Keratinocyte (primary cell): Measurements from ENCODE around the gene CCDC182. TPM values are rescaled to one million over a fixed set of nuclear protein-coding genes. Genes with fewer than 3 reads are reported as not detected.

Experiments used
- DNase-seq: peaks from one replicate; pipeline ENCODE4 v3.0.0-alpha.2; 2011; ENCODE audit warnings: low read depth, missing footprints, low spot score
- FAIRE-seq: peaks from 2 replicates; lab custom pipeline; 2011; peaks lifted over from hg19 to GRCh38; lab: Jason Lieb, UNC
- H2AFZ ChIP-seq: 2 replicates; pipeline ENCODE4 v1.6.0; 2012; ENCODE audit warnings: low read length, control low read depth, inconsistent platforms; ENCODE audit not compliant: control insufficient read depth
- H3K27ac ChIP-seq: 2 replicates; pipeline ENCODE4 v1.5.1; 2011; ENCODE audit warnings: low read length; ENCODE audit not compliant: control insufficient read depth, insufficient read depth
- H3K27me3 ChIP-seq: 3 replicates; pipeline ENCODE4 v1.6.0; 2011; ENCODE audit warnings: low read length; ENCODE audit not compliant: control insufficient read depth, insufficient read depth; ENCODE audit errors: extremely low read depth
- H3K36me3 ChIP-seq, 2 experiments: 2 replicates in 1 of 2; 3 replicates in 1 of 2; pipeline ENCODE4 v1.5.1; 2011; ENCODE audit warnings: low read length in 2 of 2, mild to moderate bottlenecking in 1 of 2; ENCODE audit not compliant: control insufficient read depth in 2 of 2, insufficient read depth in 2 of 2; ENCODE audit errors: extremely low read depth in 1 of 2
- H3K4me1 ChIP-seq: 3 replicates; pipeline ENCODE4 v1.5.1; 2011; ENCODE audit warnings: low read length; ENCODE audit not compliant: control insufficient read depth, insufficient read depth; ENCODE audit errors: extremely low read depth
- H3K4me2 ChIP-seq: 3 replicates; pipeline ENCODE4 v1.6.0; 2011; ENCODE audit warnings: low read depth, low read length; ENCODE audit not compliant: control insufficient read depth, insufficient read depth; ENCODE audit errors: extremely low read depth
- H3K4me3 ChIP-seq, 3 experiments: fragments of 200-600 bp in 1 of 3; sonication (generic) in 1 of 3; 2 replicates in 2 of 3; 3 replicates in 1 of 3; pipeline ENCODE4 v1.5.1; 2011 to 2016; ENCODE audit warnings: low read length in 3 of 3, mild to moderate bottlenecking in 3 of 3, control low read depth in 2 of 3, inconsistent platforms in 1 of 3, low read depth in 1 of 3, mixed read lengths in 1 of 3, mixed run types in 1 of 3, moderate library complexity in 1 of 3; ENCODE audit not compliant: control insufficient read depth in 2 of 3, insufficient read depth in 2 of 3; ENCODE audit errors: extremely low read depth in 1 of 3
- H3K79me2 ChIP-seq: 2 replicates; pipeline ENCODE4 v1.6.0; 2012; ENCODE audit warnings: low read length; ENCODE audit not compliant: control insufficient read depth, insufficient read depth
- H3K9ac ChIP-seq: 3 replicates; pipeline ENCODE4 v1.6.0; 2011; ENCODE audit warnings: low read length; ENCODE audit not compliant: control insufficient read depth, insufficient read depth; ENCODE audit errors: extremely low read depth
- H3K9me1 ChIP-seq: 3 replicates; pipeline ENCODE4 v1.6.0; 2011; ENCODE audit warnings: low read length; ENCODE audit not compliant: control insufficient read depth, insufficient read depth; ENCODE audit errors: extremely low read depth
- H3K9me3 ChIP-seq: 2 replicates; pipeline ENCODE4 v1.5.1; 2012; ENCODE audit warnings: low read depth, low read length; ENCODE audit not compliant: control insufficient read depth
- H4K20me1 ChIP-seq: 3 replicates; pipeline ENCODE4 v1.6.0; 2011; ENCODE audit warnings: low read length; ENCODE audit not compliant: control insufficient read depth, insufficient read depth; ENCODE audit errors: extremely low read depth
- EZH2 ChIP-seq: IDR thresholded peaks from one replicate; pipeline ENCODE4 v1.6.1; 2012; ENCODE audit warnings: inconsistent platforms, mild to moderate bottlenecking, low read length, moderate library complexity
- dilution Hi-C: fragments of 300-500 bp; cut with MboI; formaldehyde crosslinking; loops from one replicate; pipeline ENCODE4 v1.7.0; 2020; ENCODE audit warnings: low sequenced_read_pairs; ENCODE audit not compliant: extremely low pct_ligation_motif_present
- polyA plus RNA-seq, 5 experiments: library from polyadenylated mRNA; depleted of rRNA in 3 of 5; stranded (reverse) in 3 of 5; stranded (forward) in 1 of 5; unstranded in 1 of 5; fragments of >200 nt; gene quantifications; 1 replicate in 1 of 5; 2 replicates in 3 of 5; 3 replicates in 1 of 5; pipeline versions ENCODE4 v1.2.1 to v1.2.3, GENCODE V29; 2011 to 2012; ENCODE audit warnings: missing spikeins in 2 of 5, low read depth in 1 of 5, low replicate concordance in 1 of 5
- TF ChIP-seq, protein P1 (sequence below), 3 experiments: IDR thresholded peaks in 1 of 3; conservative IDR thresholded peaks in 1 of 3; optimal IDR thresholded peaks in 1 of 3; 2 replicates in 2 of 3; 3 replicates in 1 of 3; pipeline versions ENCODE3 to v1.5.1; 2011; ENCODE audit warnings: low read length in 3 of 3, mild to moderate bottlenecking in 3 of 3, moderate library complexity in 2 of 3, control low read depth in 1 of 3, inconsistent platforms in 1 of 3; ENCODE audit not compliant: insufficient read depth in 2 of 3; ENCODE audit errors: extremely low read depth in 1 of 3

Gene CCDC182
- polyA plus RNA-seq, 1 donor (not counting 4 experiments of a cell fraction or from before 2014, with no cell fraction given) = not detected

GRCh38 chr17:57726213-57726790 lies 18.8 kb downstream of the CCDC182 start:
- Histone ChIP-seq H3K79me2 (no peaks in the 10 kb centered on the region), H3K27ac (no peak overlapping the region), H3K4me2 (no peak overlapping the region), H3K9ac (no peak overlapping the region), H3K4me3 (no peak overlapping the region), H3K9me3 (no peaks in the 10 kb centered on the region), H3K36me3 (no peaks in the 10 kb centered on the region), H4K20me1 (no peaks in the 10 kb centered on the region), H2AFZ (no peak overlapping the region), H3K4me1 (no peaks in the 10 kb centered on the region), H3K27me3 (peaks cover 27% of the 10 kb centered on the region), H3K9me1 (no peaks in the 10 kb centered on the region)
- TF ChIP-seq EZH2 = no peak
- TF ChIP-seq, protein P1, sequence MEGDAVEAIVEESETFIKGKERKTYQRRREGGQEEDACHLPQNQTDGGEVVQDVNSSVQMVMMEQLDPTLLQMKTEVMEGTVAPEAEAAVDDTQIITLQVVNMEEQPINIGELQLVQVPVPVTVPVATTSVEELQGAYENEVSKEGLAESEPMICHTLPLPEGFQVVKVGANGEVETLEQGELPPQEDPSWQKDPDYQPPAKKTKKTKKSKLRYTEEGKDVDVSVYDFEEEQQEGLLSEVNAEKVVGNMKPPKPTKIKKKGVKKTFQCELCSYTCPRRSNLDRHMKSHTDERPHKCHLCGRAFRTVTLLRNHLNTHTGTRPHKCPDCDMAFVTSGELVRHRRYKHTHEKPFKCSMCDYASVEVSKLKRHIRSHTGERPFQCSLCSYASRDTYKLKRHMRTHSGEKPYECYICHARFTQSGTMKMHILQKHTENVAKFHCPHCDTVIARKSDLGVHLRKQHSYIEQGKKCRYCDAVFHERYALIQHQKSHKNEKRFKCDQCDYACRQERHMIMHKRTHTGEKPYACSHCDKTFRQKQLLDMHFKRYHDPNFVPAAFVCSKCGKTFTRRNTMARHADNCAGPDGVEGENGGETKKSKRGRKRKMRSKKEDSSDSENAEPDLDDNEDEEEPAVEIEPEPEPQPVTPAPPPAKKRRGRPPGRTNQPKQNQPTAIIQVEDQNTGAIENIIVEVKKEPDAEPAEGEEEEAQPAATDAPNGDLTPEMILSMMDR (optimal IDR thresholded peaks at IDR 0.05 in 1 of 3, IDR thresholded peaks at IDR 0.05 in 1 of 3, conservative IDR thresholded peaks at IDR 0.05 in 1 of 3; ENCODE audit: extremely low read depth in 1 of 3, insufficient read depth in 2 of 3, low read length in 3 of 3) = no peak
- DNase-seq = no peak
- dilution Hi-C loops = no loop called here
- FAIRE-seq = no peak

- TF ChIP-seq EZH2 = no peak
- TF ChIP-seq, protein P1 (optimal IDR thresholded peaks at IDR 0.05 in 1 of 3, IDR thresholded peaks at IDR 0.05 in 1 of 3, conservative IDR thresholded peaks at IDR 0.05 in 1 of 3; ENCODE audit: extremely low read depth in 1 of 3, insufficient read depth in 2 of 3, low read length in 3 of 3) = no peak
- dilution Hi-C loops = no loop called here
- H3K27me3 ChIP-seq = peaks cover 24% of the 10 kb centered on the region
- H3K27ac ChIP-seq = no peak overlapping the region
- H2AFZ ChIP-seq = no peak overlapping the region
- H3K79me2 ChIP-seq = no peaks in the 10 kb centered on the region
- no peaks in the 10 kb centered on the region for H4K20me1 ChIP-seq
- no peaks in the 10 kb centered on the region for H3K36me3 ChIP-seq
- DNase-seq = no peak
- no peak overlapping the region for H3K4me3 ChIP-seq
- no peaks in the 10 kb centered on the region for H3K4me1 ChIP-seq
- H3K9ac ChIP-seq = no peak overlapping the region
- H3K9me3 ChIP-seq = no peaks in the 10 kb centered on the region
- H3K9me1 ChIP-seq = no peaks in the 10 kb centered on the region
- no peak for FAIRE-seq
- H3K4me2 ChIP-seq = no peak overlapping the region
Observed at GRCh38 chr17:57724729-57725125, 20.4 kb downstream of the CCDC182 start.
